ENCODE data around the gene SELENOV.

SELENOV gene

DNA sequence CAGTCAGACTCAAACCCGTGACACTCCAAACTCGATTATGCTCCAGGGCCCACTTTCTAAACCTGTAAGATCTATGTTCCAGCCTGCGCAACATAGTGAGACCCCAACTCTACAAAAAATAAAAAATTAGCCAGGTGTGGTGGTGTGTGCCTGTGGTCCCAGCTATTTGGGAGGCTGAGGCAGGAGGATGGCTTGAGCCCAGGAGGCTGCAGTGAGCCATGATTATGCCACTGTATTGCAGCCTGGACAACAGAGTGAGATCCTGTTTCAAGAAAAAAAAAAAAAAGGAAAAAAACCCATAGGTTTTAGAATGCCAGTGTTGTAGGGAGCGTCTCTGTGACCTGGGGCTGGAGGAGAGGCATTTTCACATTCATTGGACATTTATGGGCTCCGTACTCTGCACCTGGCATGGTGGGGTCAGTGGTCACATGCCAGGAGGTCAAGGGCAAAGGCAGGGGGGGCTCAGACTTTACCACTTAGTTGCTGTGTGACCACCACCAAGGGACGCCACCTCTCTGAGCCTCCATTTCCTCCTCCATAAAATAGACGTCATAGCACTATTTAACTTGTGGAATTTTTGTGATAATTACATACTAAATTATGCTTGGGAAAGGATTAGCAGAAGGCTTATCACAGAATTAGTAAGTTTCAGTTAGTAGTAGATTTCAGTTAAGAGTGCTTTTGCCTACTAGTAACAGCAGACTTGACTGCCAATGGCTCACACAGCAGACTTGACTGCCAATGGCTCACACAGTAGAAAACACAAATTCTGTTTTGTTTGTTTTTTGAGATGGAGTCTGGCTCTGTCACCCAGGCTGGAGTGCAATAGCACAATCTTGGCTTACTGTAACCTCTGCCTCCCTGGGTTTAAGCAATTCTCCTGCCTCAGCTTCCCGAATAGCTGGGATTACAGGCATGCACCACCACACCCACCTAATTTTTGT is 5.9 kb downstream of the SELENOV start:
- no peak for DNase-seq
- TF ChIP-seq GATA1 (IDR thresholded peaks at IDR 0.05; ENCODE audit: low read depth, low read length) (no peak), POLR2A (IDR thresholded peaks at IDR 0.05; ENCODE audit: low read length) (no peak)

DNA sequence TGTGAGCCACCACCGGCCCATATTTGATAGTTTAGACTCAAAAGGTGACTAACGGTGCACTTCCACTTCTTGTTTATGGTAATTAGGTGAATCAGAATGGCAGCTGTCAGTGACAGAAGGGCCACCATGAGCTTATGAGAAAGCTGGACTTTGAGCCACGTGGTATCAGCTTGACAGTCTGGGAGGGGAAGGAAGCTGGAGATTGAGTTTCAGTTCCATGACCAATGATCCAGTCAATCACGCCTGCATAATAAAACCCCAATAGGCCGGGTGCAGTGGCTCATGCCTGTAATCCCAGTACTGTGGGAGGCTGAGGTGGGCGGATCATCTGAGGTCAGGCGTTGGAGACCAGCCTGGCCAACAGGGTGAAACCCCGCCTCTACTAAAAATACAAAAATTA is 9.6 kb downstream of the SELENOV start:
- no peak for DNase-seq
- TF ChIP-seq POLR2A (IDR thresholded peaks at IDR 0.05; ENCODE audit: low read length): no peak
- no peak for TF ChIP-seq GATA1 (IDR thresholded peaks at IDR 0.05; ENCODE audit: low read depth, low read length)

DNA sequence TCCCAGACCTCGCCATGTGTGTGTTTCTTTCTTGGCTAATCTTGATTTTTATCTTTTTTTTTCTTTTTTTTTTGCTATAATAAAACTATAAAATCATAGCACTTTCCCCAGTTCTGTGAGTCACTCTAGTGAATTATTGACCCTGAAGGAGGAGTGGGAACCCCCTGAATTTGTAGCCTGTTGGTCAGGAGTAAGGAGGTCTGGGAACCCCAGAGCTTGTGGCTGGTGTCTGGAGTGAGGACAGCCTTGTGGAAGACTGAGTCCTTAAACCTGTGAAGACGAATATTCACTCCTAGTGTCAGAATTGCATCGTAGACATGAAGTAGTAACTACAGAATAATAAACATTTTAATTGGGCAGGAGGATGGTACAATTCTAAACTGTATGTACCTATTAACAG is 10.3 kb downstream of the SELENOV start:
- no peak for TF ChIP-seq POLR2A (IDR thresholded peaks at IDR 0.05; ENCODE audit: low read length)
- TF ChIP-seq GATA1 (IDR thresholded peaks at IDR 0.05; ENCODE audit: low read depth, low read length): no peak
- DNase-seq: no peak

DNA sequence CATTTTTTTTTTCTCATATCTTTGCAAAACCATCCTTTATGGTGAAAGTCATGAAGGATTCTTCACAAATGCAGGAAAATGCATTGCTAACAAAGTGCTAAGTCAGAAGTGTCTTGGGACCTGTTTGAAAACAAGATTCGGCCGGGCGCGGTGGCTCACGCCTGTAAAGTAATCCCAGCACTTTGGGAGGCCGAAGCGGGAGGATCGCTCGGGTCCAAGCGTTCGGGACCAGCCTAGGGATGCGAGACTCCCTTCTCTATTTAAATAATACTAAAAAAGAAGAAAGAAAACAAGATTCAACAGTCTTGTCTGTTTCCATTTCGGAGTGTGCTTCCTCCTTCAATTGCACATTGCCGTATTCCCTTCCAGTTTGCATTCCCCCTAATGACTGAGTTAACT is 16.9 kb downstream of the SELENOV start:
- TF ChIP-seq GATA1 (IDR thresholded peaks at IDR 0.05; ENCODE audit: low read depth, low read length): no peak
- TF ChIP-seq POLR2A (IDR thresholded peaks at IDR 0.05; ENCODE audit: low read length): no peak
- DNase-seq: no peak

DNA sequence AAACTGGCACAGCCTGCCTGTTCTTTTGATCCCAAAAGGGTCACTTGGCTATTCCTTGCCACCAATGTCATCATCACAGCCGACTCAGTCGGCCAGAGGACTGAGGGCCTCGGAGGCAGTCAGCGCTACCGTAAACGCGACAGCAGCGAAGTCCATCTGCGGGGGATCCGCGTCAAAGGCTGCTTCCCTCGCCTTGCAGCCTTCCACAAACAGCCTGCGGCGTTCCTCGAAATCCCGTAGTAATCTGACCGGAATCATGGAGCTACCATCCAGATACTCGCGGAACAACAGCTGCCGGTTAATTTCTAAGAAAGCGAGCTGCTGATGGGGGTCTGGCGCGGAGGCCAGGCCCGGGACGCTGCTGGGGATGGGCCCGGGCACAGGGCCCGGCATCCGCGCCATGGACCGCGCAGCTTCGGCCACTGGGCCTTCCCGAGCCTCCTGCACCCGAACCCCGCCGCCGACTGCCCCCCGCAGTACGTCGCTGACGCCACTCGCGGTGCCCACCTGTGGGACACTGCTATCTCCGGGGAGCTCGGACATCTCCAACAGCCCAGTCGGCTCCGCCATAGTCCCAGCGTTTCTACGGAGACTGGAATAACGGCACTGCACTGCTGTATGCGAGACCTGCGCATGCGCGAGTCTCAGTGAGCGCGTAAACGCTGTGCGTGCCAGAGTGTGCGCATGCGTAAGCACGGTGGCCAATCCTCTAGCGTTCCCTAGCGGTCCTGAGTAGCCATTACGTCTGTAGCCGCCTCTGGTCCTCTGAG is 17.5 kb downstream of the SELENOV start, which contains the start of gene EID2B:
EID2B (minus strand) TSS at position 620 of the 770 bp plus-strand sequence; CDS start at position 570, 50 bp downstream.
- TF ChIP-seq POLR2A (IDR thresholded peaks at IDR 0.05; ENCODE audit: low read length) (peak; percentile 77), GATA1 (IDR thresholded peaks at IDR 0.05; ENCODE audit: low read depth, low read length) (no peak)
- DNase-seq: peak; percentile 96 to 99

DNA sequence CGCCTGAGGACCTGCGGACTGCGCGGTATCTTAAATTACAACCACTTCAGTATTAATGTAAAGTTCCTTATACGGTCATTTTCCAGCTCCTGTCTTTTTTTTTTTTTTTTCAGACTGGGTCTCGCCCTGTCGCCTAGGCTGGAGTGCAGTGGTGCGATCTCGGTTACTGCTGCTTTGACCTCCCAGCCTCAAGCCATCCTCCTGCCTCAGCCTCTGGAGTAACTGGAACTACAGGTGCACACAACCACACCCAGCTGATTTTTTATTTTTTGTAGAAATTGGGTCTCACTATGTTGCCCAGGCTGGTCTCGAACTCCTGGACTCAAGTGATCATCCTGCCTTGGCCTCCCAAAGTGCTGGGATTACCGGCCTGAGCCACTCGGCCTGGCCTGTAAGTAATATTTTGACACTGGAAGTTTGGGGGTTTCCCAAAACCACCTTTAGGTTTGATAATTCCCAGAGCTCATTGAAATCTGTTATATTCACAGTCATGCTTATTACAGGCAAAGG is 18.1 kb downstream of the SELENOV start:
- TF ChIP-seq POLR2A (IDR thresholded peaks at IDR 0.05; ENCODE audit: low read length): no peak
- TF ChIP-seq GATA1 (IDR thresholded peaks at IDR 0.05; ENCODE audit: low read depth, low read length): no peak
- DNase-seq: no peak

DNA sequence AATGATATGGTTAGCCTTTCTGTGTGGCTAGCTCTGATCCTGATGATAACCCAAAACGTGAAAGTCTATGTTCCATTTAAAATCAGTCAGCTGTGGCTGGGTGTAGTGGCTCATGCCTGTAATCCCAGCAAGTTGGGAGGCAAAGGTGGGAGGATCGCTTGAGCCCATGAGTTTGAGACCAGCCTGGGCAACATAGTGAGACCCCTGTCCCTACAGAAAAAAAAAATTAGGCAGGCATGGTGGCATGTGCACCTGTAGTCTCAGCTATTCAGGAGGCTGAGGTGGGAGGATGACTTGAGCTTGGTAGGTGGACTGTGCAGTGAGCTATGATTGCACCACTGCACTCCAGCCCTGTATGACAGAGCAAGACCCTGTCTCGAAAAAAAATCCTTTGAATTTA is 18.9 kb downstream of the SELENOV start:
- TF ChIP-seq POLR2A (IDR thresholded peaks at IDR 0.05; ENCODE audit: low read length): no peak
- TF ChIP-seq GATA1 (IDR thresholded peaks at IDR 0.05; ENCODE audit: low read depth, low read length): no peak
- DNase-seq: no peak

DNA sequence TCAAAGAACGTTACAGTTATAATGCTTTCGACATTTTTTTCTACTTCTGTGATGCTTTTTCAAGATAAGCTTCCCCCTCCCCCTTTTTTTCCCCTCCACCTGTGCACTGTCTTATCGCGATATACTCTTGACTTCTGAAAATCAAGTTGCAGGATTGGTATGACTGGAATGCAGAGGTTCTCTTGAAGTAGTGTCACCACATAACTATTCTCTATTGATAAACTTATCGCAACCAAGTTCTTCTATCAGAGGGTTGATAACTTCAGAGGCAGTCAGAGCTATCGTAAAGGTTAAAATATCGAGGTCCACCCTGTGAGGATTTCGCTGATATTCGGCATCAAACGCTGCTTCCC is 24.2 kb downstream of the SELENOV start:
- TF ChIP-seq POLR2A (IDR thresholded peaks at IDR 0.05; ENCODE audit: low read length): no peak
- no peak for TF ChIP-seq GATA1 (IDR thresholded peaks at IDR 0.05; ENCODE audit: low read depth, low read length)
- no peak for DNase-seq

DNA sequence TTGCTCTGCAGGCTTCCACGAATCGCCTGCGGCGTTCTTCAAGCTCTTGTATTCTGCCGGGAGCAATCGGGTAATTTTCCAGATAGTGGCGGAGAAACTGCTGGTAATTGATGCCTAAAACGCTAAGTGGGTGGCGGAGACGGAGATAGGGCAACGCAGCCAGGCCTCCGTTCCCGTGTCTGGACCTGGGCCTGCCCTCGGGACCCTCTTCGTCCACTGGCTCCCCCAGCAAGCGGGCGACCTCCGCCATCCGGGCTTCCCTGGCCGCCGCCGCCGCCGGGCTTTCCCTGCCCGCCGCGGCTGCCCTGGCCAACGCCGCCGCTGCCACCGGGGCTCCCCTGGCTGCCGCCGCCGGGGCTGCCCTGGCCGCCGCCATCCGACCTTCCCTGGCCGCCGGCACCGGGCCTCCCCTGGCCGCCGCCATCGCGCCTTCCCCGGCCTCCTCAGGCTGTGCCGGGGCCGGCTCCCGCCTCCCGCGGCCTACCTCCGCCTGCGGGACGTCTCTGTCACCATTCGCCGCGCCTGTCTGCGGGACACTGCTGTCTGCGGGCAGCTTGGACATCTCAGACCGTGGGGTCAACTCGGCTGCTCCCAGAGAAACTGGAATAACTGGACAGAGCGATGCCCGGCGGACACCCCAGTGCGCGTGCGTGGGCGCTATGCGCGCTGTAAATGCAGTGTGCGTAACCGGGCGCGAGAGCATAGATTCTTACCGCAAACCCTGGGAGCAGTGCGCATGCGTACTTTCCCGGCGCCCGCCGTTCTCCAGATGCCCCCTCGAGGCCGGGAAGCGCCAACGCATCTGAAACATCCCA is 24.8 kb downstream of the SELENOV start, which contains the start of gene EID2:
EID2 (minus strand) TSS at position 644 of the 815 bp plus-strand sequence; CDS start at position 562, 82 bp downstream.
- DNase-seq: peak; percentile 95 to 97
- TF ChIP-seq GATA1 (IDR thresholded peaks at IDR 0.05; ENCODE audit: low read depth, low read length) (no peak), POLR2A (IDR thresholded peaks at IDR 0.05; ENCODE audit: low read length) (peak; percentile 77)

DNA sequence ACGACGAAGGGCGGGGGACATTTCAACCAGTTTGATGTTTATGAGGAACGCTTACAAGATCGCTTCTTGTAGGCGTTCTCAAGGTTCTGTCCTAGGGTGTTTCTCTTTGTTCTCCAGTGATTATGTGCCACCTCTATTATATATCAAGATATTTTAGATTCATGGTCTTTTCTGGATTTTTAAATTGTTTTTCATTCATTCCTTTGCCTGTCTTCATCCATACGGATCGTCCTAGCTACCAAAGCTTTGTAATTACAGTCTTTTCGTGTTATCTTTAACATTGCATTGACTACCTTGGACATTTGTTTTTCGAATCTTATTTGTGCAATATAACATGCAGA is 25.4 kb downstream of the SELENOV start:
- TF ChIP-seq POLR2A (IDR thresholded peaks at IDR 0.05; ENCODE audit: low read length) (no peak), GATA1 (IDR thresholded peaks at IDR 0.05; ENCODE audit: low read depth, low read length) (no peak)
- no peak for DNase-seq

DNA sequence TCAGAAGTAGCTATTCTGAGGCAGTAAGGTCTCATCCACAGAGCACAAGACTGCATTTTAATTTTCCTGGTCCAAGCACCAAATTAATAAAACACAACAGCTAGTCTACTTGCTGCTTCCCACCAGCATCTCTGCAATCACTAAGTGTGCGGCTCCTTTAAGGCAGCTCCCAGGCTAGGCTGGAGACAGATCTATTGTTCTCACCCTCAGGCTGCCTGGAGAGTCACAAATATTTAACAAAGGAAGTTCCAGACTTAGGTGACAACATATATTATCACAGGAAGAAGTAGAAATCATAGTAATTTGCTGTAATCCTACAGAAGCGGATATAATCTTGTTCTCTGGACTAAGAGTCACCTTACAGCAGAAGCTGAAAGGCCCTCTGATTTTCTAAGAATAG is 27.3 kb downstream of the SELENOV start:
- no peak for DNase-seq
- TF ChIP-seq POLR2A (IDR thresholded peaks at IDR 0.05; ENCODE audit: low read length): no peak
- no peak for TF ChIP-seq GATA1 (IDR thresholded peaks at IDR 0.05; ENCODE audit: low read depth, low read length)

DNA sequence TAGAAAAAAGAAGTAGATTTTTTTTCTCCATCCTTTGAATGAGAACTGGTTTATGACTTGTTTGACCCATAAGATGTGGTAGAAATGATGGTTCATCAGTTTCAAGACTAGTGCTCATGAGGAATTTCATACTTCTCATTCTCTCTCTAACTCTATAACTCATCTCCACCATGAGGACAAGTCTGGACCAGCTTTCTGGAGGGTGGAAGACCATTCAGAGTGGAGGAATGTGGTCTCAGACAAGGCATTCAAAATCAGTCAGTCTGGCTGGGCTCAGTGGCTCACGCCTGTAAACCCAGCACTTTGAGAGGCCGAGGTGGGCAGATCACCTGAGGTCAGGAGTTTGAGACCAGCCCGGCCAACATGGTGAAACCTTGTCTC is 28.5 kb downstream of the SELENOV start:
- TF ChIP-seq GATA1 (IDR thresholded peaks at IDR 0.05; ENCODE audit: low read depth, low read length) (no peak), POLR2A (IDR thresholded peaks at IDR 0.05; ENCODE audit: low read length) (no peak)
- no peak for DNase-seq

DNA sequence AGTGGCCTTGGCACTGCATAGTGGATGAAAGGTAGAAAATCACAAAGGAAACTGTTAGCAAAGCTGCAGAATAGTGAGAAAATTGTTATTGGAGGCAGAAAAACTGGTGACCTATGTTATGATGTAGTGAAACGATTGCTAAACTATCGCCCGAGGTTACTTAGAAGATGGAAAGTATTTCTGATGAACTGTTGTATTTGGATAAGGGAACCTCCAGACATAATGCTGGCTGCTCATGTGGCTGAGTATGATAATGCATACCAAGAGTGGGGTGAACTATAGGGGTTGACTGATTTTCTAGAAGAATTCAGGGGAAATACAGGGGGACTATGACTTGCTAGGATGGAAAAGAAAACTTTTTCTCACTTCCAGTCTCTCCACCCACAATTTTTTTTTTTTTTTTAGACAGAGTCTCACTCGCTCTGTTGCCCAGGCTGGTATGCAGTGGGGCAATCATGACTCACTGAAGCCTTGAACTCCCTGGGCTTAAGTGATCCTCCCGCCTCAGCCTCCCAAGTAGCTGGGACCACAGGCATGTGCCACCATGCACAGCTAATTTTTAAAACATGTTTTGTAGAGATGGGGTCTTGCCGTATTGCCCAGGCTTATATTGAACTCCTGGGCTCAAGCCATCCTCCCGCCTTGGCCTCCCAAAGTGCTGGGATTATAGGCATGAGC is 29.4 kb downstream of the SELENOV start:
- DNase-seq: no peak
- no peak for TF ChIP-seq GATA1 (IDR thresholded peaks at IDR 0.05; ENCODE audit: low read depth, low read length)
- TF ChIP-seq POLR2A (IDR thresholded peaks at IDR 0.05; ENCODE audit: low read length): no peak
